Type B pancreatic cell (in vitro differentiated cells): ENCODE data around the gene STXBP4. TPM values are rescaled to one million over a fixed set of nuclear protein-coding genes. Genes with fewer than 3 reads are reported as not detected.

Experiments used
- DNase-seq: peaks from one replicate; pipeline ENCODE4 v3.0.0; 2021; ENCODE audit warnings: mixed read lengths; ENCODE audit not compliant: unreplicated experiment; ENCODE audit errors: extremely low spot score
- H3K27ac Mint-ChIP-seq: 2 replicates; pipeline ENCODE4 v1.8.0; 2021; ENCODE audit warnings: mild to moderate bottlenecking, mixed read lengths
- H3K27me3 Mint-ChIP-seq: 2 replicates; pipeline ENCODE4 v1.8.0; 2021; ENCODE audit warnings: mixed read lengths
- H3K36me3 Mint-ChIP-seq: 2 replicates; pipeline ENCODE4 v1.8.0; 2021; ENCODE audit warnings: mixed read lengths
- H3K4me1 Mint-ChIP-seq: one replicate; pipeline ENCODE4 v1.8.0; 2021; ENCODE audit warnings: mixed read lengths; ENCODE audit not compliant: unreplicated experiment
- H3K4me3 Mint-ChIP-seq: 2 replicates; pipeline ENCODE4 v1.8.0; 2021; ENCODE audit warnings: mild to moderate bottlenecking, mixed read lengths
- H3K9me3 Mint-ChIP-seq: 2 replicates; pipeline ENCODE4 v1.8.0; 2021; ENCODE audit warnings: mixed read lengths
- total RNA-seq: library from RNA; stranded (reverse); gene quantifications from 2 replicates; pipeline ENCODE4 v1.2.1, GENCODE V29; 2021; ENCODE audit warnings: low replicate concordance
- TF ChIP-seq, protein P1 (sequence below): fragments of 200-600 bp; sonication (generic); conservative IDR thresholded peaks from 2 replicates; pipeline ENCODE4 v1.5.0; 2021; ENCODE audit warnings: antibody characterized with exemption, mild to moderate bottlenecking

Gene STXBP4
- total RNA-seq, 1 donor from 2014 or later = 23.7 TPM

- Mint-ChIP-seq H3K27me3 (no peaks in the 10 kb centered on the region), H3K27ac (no peak overlapping the region), H3K4me3 (no peak overlapping the region), H3K4me1 (no peaks in the 10 kb centered on the region), H3K36me3 (peaks cover 29% of the 10 kb centered on the region), H3K9me3 (no peaks in the 10 kb centered on the region)
- TF ChIP-seq, protein P1, sequence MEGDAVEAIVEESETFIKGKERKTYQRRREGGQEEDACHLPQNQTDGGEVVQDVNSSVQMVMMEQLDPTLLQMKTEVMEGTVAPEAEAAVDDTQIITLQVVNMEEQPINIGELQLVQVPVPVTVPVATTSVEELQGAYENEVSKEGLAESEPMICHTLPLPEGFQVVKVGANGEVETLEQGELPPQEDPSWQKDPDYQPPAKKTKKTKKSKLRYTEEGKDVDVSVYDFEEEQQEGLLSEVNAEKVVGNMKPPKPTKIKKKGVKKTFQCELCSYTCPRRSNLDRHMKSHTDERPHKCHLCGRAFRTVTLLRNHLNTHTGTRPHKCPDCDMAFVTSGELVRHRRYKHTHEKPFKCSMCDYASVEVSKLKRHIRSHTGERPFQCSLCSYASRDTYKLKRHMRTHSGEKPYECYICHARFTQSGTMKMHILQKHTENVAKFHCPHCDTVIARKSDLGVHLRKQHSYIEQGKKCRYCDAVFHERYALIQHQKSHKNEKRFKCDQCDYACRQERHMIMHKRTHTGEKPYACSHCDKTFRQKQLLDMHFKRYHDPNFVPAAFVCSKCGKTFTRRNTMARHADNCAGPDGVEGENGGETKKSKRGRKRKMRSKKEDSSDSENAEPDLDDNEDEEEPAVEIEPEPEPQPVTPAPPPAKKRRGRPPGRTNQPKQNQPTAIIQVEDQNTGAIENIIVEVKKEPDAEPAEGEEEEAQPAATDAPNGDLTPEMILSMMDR = no peak
- no peak for DNase-seq
Observed at GRCh38 chr17:54951286-54951685, 17.3 kb upstream of the STXBP4 start.

- TF ChIP-seq, protein P1 = no peak
- Mint-ChIP-seq H3K4me3 (no peak overlapping the region), H3K36me3 (peaks cover 39% of the 10 kb centered on the region), H3K27ac (peak overlapping the region; percentile 19), H3K9me3 (no peaks in the 10 kb centered on the region), H3K27me3 (no peaks in the 10 kb centered on the region), H3K4me1 (peaks cover 10% of the 10 kb centered on the region)
- DNase-seq = no peak
Observed at GRCh38 chr17:54956791-54957190, 11.8 kb upstream of the STXBP4 start.

DNA sequence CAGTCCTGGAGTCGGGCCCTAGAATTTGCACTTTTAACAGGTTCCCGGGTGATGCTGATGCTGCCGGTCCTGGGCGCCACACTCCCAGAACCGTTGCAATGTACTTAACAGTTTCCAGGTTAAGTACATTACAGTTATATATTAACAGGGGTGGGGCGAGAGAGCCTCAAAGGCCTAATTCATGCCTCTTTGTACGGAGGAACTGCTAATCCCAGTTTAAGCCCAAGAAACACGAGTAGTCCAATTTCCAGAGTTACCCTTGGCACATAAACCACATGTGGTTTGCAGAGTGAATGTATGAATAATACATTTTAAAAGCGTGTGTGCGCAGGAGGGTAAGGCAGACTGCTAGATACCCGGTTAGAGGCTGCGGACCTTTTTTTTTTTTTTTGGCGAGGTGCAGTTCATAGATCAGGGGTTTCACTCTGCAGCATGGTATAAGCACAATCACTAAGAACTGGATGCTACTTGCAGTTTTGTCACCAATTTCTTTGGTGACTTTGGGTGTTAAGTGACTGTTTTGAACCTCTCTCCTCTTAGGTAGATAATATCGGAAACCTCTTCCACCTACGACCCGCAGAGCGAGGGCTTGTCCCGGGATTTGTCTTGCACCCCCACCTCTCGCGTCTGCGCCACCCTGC, 824 bp upstream of the STXBP4 start:
- TF ChIP-seq, protein P1 = no peak
- H3K4me1 Mint-ChIP-seq = peaks cover 24% of the 10 kb centered on the region
- peaks cover 5% of the 10 kb centered on the region for H3K36me3 Mint-ChIP-seq
- no peak overlapping the region for H3K27ac Mint-ChIP-seq
- no peak overlapping the region for H3K4me3 Mint-ChIP-seq
- no peak for DNase-seq
- no peaks in the 10 kb centered on the region for H3K27me3 Mint-ChIP-seq
- H3K9me3 Mint-ChIP-seq = no peaks in the 10 kb centered on the region

GRCh38 chr17:54968988-54969332, 395 bp downstream of the STXBP4 start:
- H3K4me1 Mint-ChIP-seq = peaks cover 25% of the 10 kb centered on the region
- H3K27me3 Mint-ChIP-seq = no peaks in the 10 kb centered on the region
- peaks cover 7% of the 10 kb centered on the region for H3K36me3 Mint-ChIP-seq
- TF ChIP-seq, protein P1 = no peak
- H3K27ac Mint-ChIP-seq = no peak overlapping the region
- DNase-seq = no peak
- no peak overlapping the region for H3K4me3 Mint-ChIP-seq
- H3K9me3 Mint-ChIP-seq = no peaks in the 10 kb centered on the region

GRCh38 chr17:54969658-54970572, 1.4 kb downstream of the STXBP4 start:
- TF ChIP-seq, protein P1 = no peak
- no peak for DNase-seq
- Mint-ChIP-seq H3K4me1 (peaks cover 25% of the 10 kb centered on the region), H3K27me3 (no peaks in the 10 kb centered on the region), H3K9me3 (no peaks in the 10 kb centered on the region), H3K4me3 (no peak overlapping the region), H3K27ac (no peak overlapping the region), H3K36me3 (peaks cover 7% of the 10 kb centered on the region)
